Gastroesophageal sphincter (tissue), 3 donors: ENCODE data around the gene HYI.

Source experiments
- POLR2A ChIP-seq, 2 donors: fragments of 450-650 bp; IDR thresholded peaks; one replicate each; pipeline ENCODE4 v1.6.1; 2017; ENCODE audit warnings: antibody characterized with exemption in 2 of 2, mild to moderate bottlenecking in 2 of 2, moderate library complexity in 1 of 2
- POLR2AphosphoS5 ChIP-seq: sonication (generic); formaldehyde crosslinking; IDR thresholded peaks from one replicate; pipeline ENCODE4 v1.6.1; 2017; ENCODE audit warnings: antibody characterized with exemption
- TF ChIP-seq, protein P1 (sequence below), 4 experiments: fragments of 200-600 bp in 2 of 4; fragments of 450-650 bp in 2 of 4; sonication (generic) in 1 of 4; IDR thresholded peaks; one replicate each; pipeline ENCODE4 v1.5.1; 2017 to 2019; ENCODE audit warnings: antibody characterized with exemption in 4 of 4, mild to moderate bottlenecking in 2 of 4, moderate library complexity in 2 of 4

DNA sequence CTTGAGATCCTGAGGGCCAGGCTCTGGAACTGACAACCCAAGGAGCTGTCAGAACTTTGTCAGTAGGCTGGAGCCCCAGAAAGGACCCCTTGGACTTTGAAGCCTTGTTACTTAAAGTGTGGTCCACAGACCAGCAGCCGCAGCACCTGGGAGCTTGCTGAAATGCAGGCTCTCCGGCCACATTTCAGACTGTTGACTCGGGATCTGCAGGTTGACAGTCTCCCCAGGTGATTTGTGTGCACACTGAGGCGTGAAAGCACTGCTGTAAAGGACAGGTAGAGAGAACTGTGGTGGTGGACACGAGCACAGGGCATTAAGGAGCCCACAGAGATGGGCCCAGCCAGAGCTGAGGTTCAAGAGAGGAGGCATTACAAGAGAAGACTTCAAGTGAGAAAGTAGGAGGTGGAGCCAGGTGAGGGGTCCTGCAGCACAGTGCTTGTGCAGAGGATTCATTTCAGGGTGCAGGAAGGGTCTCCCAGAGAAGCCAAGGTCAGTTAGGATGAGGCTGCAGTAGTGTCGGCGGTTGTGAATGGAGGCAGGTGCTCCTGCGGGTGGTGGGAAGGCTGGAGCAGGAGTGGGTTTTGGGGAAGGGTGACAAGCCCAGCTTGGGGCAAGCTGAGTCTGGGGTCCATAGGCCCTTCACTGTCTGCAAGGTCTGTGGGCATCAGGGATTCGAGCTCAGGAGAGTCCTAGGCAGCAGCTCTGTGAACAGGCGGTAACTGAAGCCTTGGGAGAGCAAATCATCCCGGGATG, 4.6 kb downstream of the HYI start:
- TF ChIP-seq, protein P1, sequence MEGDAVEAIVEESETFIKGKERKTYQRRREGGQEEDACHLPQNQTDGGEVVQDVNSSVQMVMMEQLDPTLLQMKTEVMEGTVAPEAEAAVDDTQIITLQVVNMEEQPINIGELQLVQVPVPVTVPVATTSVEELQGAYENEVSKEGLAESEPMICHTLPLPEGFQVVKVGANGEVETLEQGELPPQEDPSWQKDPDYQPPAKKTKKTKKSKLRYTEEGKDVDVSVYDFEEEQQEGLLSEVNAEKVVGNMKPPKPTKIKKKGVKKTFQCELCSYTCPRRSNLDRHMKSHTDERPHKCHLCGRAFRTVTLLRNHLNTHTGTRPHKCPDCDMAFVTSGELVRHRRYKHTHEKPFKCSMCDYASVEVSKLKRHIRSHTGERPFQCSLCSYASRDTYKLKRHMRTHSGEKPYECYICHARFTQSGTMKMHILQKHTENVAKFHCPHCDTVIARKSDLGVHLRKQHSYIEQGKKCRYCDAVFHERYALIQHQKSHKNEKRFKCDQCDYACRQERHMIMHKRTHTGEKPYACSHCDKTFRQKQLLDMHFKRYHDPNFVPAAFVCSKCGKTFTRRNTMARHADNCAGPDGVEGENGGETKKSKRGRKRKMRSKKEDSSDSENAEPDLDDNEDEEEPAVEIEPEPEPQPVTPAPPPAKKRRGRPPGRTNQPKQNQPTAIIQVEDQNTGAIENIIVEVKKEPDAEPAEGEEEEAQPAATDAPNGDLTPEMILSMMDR (IDR thresholded peaks at IDR 0.05): no peak
- no peak for TF ChIP-seq POLR2AphosphoS5
- TF ChIP-seq POLR2A (IDR thresholded peaks at IDR 0.05): no peak
